ENCODE results near the gene PFDN6. TPM values are rescaled to one million over a fixed set of nuclear protein-coding genes. Genes with fewer than 3 reads are reported as not detected.

The PFDN6 gene
- total and polyA plus RNA-seq, 9 of the 15 experiments (the other 6 are each of a cell fraction or from before 2014, with no cell fraction given): 6.8 to 475 (median 216) TPM

GRCh38 chr6:33279971-33280511 is 9.4 kb upstream of the PFDN6 start (continued):
- TF ChIP-seq, protein P1, sequence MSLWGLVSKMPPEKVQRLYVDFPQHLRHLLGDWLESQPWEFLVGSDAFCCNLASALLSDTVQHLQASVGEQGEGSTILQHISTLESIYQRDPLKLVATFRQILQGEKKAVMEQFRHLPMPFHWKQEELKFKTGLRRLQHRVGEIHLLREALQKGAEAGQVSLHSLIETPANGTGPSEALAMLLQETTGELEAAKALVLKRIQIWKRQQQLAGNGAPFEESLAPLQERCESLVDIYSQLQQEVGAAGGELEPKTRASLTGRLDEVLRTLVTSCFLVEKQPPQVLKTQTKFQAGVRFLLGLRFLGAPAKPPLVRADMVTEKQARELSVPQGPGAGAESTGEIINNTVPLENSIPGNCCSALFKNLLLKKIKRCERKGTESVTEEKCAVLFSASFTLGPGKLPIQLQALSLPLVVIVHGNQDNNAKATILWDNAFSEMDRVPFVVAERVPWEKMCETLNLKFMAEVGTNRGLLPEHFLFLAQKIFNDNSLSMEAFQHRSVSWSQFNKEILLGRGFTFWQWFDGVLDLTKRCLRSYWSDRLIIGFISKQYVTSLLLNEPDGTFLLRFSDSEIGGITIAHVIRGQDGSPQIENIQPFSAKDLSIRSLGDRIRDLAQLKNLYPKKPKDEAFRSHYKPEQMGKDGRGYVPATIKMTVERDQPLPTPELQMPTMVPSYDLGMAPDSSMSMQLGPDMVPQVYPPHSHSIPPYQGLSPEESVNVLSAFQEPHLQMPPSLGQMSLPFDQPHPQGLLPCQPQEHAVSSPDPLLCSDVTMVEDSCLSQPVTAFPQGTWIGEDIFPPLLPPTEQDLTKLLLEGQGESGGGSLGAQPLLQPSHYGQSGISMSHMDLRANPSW (CRISPR knock-in tag; IDR thresholded peaks at IDR 0.05): no peak
- TF ChIP-seq ILK (tag; IDR thresholded peaks at IDR 0.05; ENCODE audit: borderline replicate concordance, low read depth): no peak
- TF ChIP-seq NFE2 (IDR thresholded peaks at IDR 0.05; ENCODE audit: low read depth): no peak
- TF ChIP-seq, protein P2, sequence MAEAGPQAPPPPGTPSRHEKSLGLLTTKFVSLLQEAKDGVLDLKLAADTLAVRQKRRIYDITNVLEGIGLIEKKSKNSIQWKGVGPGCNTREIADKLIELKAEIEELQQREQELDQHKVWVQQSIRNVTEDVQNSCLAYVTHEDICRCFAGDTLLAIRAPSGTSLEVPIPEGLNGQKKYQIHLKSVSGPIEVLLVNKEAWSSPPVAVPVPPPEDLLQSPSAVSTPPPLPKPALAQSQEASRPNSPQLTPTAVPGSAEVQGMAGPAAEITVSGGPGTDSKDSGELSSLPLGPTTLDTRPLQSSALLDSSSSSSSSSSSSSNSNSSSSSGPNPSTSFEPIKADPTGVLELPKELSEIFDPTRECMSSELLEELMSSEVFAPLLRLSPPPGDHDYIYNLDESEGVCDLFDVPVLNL (CRISPR knock-in tag; IDR thresholded peaks at IDR 0.05; ENCODE audit: low read depth): no peak
- no peak for TF ChIP-seq ZNF75A (CRISPR knock-in tag; IDR thresholded peaks at IDR 0.05)
- TF ChIP-seq POLR2AphosphoS2 (IDR thresholded peaks at IDR 0.05; ENCODE audit: low read length): no peak
- no peak for TF ChIP-seq SIN3B (IDR thresholded peaks at IDR 0.05; ENCODE audit: low read depth)
- no peak for TF ChIP-seq ZBTB43 (CRISPR knock-in tag; IDR thresholded peaks at IDR 0.05)
- no peak for TF ChIP-seq RBBP5 (IDR thresholded peaks at IDR 0.05; ENCODE audit: borderline replicate concordance, insufficient read depth, low read length, poor library complexity, severe bottlenecking)
- TF ChIP-seq PPARD (CRISPR knock-in tag; IDR thresholded peaks at IDR 0.05): no peak
- TF ChIP-seq E2F6 (IDR thresholded peaks at IDR 0.05; ENCODE audit: borderline replicate concordance in 1 of 2, extremely low read depth in 1 of 2, insufficient read depth in 1 of 2, insufficient read length in 1 of 2, low read depth in 1 of 2, low read length in 1 of 2, poor library complexity in 1 of 2, severe bottlenecking in 1 of 2): no peak
- no peak for TF ChIP-seq PRMT5 (CRISPR knock-in tag; IDR thresholded peaks at IDR 0.05)
- TF ChIP-seq RFX7 (CRISPR knock-in tag; IDR thresholded peaks at IDR 0.05): no peak
- TF ChIP-seq PATZ1 (CRISPR knock-in tag; IDR thresholded peaks at IDR 0.05; ENCODE audit: borderline replicate concordance): no peak
- TF ChIP-seq SMC3 (conservative IDR thresholded peaks at IDR 0.05; ENCODE audit: insufficient read depth, low read depth, low read length): peak; percentile 95
- no peak for TF ChIP-seq NUFIP1 (IDR thresholded peaks at IDR 0.05; ENCODE audit: partially characterized antibody)
- TF ChIP-seq CREBBP (IDR thresholded peaks at IDR 0.05; ENCODE audit: low read depth, low read length): no peak
- TF ChIP-seq PTBP1 (IDR thresholded peaks at IDR 0.05; ENCODE audit: low read depth, low read length): no peak
- peak; percentile 46; the same call in 1 of the 2 replicates for TF ChIP-seq NBN (IDR thresholded peaks at IDR 0.05; ENCODE audit: low read depth)
- TF ChIP-seq KAT2B (IDR thresholded peaks at IDR 0.05; ENCODE audit: low read depth, low read length): peak; percentile 88

All from K562 (cell line).